MCF 10A (cell line): ENCODE data around the gene ASB7. TPM values are rescaled to one million over a fixed set of nuclear protein-coding genes. Genes with fewer than 3 reads are reported as not detected.

Experiments used
- BruUV-seq: library from RNA; stranded (reverse); fragments of 400-500 nt; replicated peaks from 2 replicates; lab custom pipeline; 2021; lab: Mats Ljungman, UMichigan
- CTCF ChIA-PET: fragments of 300-600 bp; sonication (Branson Sonifier 250); formaldehyde crosslinking; extraction: SDS; loops from one replicate; lab custom pipeline; 2021; ENCODE audit warnings: antibody characterized with exemption, inconsistent platforms; lab: Yijun Ruan, JAX
- POLR2A ChIA-PET: fragments of 300-600, 350-650 bp; sonication (Branson Sonifier 250); formaldehyde crosslinking; extraction: SDS; loops from one replicate; lab custom pipeline; 2020; ENCODE audit warnings: antibody characterized with exemption, inconsistent platforms; lab: Yijun Ruan, JAX
- DNase-seq: peaks from one replicate; pipeline ENCODE4 v3.0.0-alpha.2; 2018; ENCODE audit not compliant: unreplicated experiment
- H3K27ac Mint-ChIP-seq: one replicate; pipeline ENCODE4 v1.8.0; 2022; ENCODE audit warnings: mild to moderate bottlenecking, low read depth, mixed read lengths; ENCODE audit not compliant: unreplicated experiment
- H3K27me3 Mint-ChIP-seq: one replicate; pipeline ENCODE4 v1.8.0; 2022; ENCODE audit warnings: mixed read lengths; ENCODE audit not compliant: insufficient read depth, unreplicated experiment
- H3K36me3 Mint-ChIP-seq: one replicate; pipeline ENCODE4 v1.8.0; 2022; ENCODE audit warnings: mild to moderate bottlenecking, moderate library complexity, mixed read lengths; ENCODE audit not compliant: insufficient read depth, unreplicated experiment
- H3K4me1 Mint-ChIP-seq: one replicate; pipeline ENCODE4 v1.8.0; 2022; ENCODE audit warnings: mixed read lengths; ENCODE audit not compliant: insufficient read depth, unreplicated experiment
- H3K4me3 Mint-ChIP-seq: one replicate; pipeline ENCODE4 v1.8.0; 2022; ENCODE audit warnings: mild to moderate bottlenecking, moderate library complexity, mixed read lengths; ENCODE audit not compliant: unreplicated experiment
- H3K9me3 Mint-ChIP-seq: one replicate; pipeline ENCODE4 v1.8.0; 2022; ENCODE audit warnings: mixed read lengths; ENCODE audit not compliant: unreplicated experiment
- CTCF ChIP-seq: fragments of 200-600 bp; IDR thresholded peaks from one replicate; pipeline ENCODE4 v1.8.0; 2022; ENCODE audit warnings: antibody characterized with exemption, mild to moderate bottlenecking; ENCODE audit not compliant: unreplicated experiment
- intact Hi-C: fragments of 100-400 bp; cut with micrococcal nuclease; formaldehyde crosslinking; loops from 2 replicates; pipeline ENCODE4 v1.14.1; 2022
- total RNA-seq: library from RNA; stranded (reverse); gene quantifications from 2 replicates; pipeline ENCODE4 v1.2.3, GENCODE V29; 2022

Gene ASB7
- total RNA-seq, 1 experiment from 2014 or later, result 14.3 TPM

DNA sequence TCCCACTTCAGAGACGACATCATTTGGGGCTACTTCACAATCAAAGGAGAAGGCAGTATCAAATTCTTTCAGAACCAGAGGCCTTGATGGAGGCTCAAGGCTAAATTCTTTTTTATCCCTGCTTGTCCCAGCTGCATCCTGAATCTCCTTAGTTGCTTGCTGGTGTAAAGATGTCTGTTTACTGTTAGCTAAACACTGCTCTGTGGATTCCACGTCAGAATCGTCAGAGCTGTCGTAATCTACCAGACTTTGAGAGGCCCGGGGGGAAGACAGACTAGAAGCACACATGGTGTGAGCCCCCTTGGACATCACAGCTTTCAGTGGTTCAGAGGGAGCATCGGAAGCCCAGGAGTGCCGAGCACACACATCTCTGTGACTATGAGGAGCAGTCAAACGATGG lies 33.0 kb upstream of the ASB7 start:
- DNase-seq, result no peak
- BruUV-seq, result no TSS peak
- ChIA-PET CTCF (interaction anchor here (6.0 kb wide), 1 partner anchor 220 kb away, joined by 80 read pairs; no protein-coding TSS in a partner anchor), POLR2A (no interaction called here)
- TF ChIP-seq CTCF, result no peak
- H3K9me3 Mint-ChIP-seq, result no peaks in the 10 kb centered on the region
- no peak overlapping the region for H3K27ac Mint-ChIP-seq
- no peak overlapping the region for H3K4me3 Mint-ChIP-seq
- no peaks in the 10 kb centered on the region for H3K27me3 Mint-ChIP-seq
- intact Hi-C loops, result no loop called here
- H3K36me3 Mint-ChIP-seq, result peaks cover 46% of the 10 kb centered on the region
- no peaks in the 10 kb centered on the region for H3K4me1 Mint-ChIP-seq

GRCh38 chr15:100570275-100570674 lies 32.1 kb upstream of the ASB7 start:
- CTCF ChIA-PET, result interaction anchor here (0.5 to 6.0 kb wide), 5 partner anchors 15 to 291 kb away, joined by 3 to 80 read pairs (median 3); no protein-coding TSS in a partner anchor
- no peak for TF ChIP-seq CTCF
- Mint-ChIP-seq H3K9me3 (no peaks in the 10 kb centered on the region), H3K4me1 (no peaks in the 10 kb centered on the region), H3K4me3 (no peak overlapping the region), H3K27me3 (no peaks in the 10 kb centered on the region), H3K27ac (no peak overlapping the region), H3K36me3 (peaks cover 50% of the 10 kb centered on the region)
- intact Hi-C loops, result loop anchor here (5.0 to 10.0 kb wide), 2 partner anchors 645 to 1298 kb away; no protein-coding TSS in a partner anchor
- no peak for DNase-seq
- POLR2A ChIA-PET, result no interaction called here
- BruUV-seq, result no TSS peak

GRCh38 chr15:100570735-100571313 lies 31.6 kb upstream of the ASB7 start:
- H3K27ac Mint-ChIP-seq, result no peak overlapping the region
- H3K27me3 Mint-ChIP-seq, result no peaks in the 10 kb centered on the region
- H3K36me3 Mint-ChIP-seq, result peaks cover 50% of the 10 kb centered on the region
- CTCF ChIA-PET, result interaction anchor here (0.5 to 6.0 kb wide), 9 partner anchors 14 to 490 kb away, joined by 3 to 80 read pairs (median 3); no protein-coding TSS in a partner anchor
- POLR2A ChIA-PET, result no interaction called here
- no peak for DNase-seq
- TF ChIP-seq CTCF, result no peak
- intact Hi-C loops, result loop anchor here (5.0 to 10.0 kb wide), 2 partner anchors 646 to 1299 kb away; no protein-coding TSS in a partner anchor
- H3K4me3 Mint-ChIP-seq, result no peak overlapping the region
- H3K4me1 Mint-ChIP-seq, result no peaks in the 10 kb centered on the region
- no TSS peak for BruUV-seq
- no peaks in the 10 kb centered on the region for H3K9me3 Mint-ChIP-seq

DNA sequence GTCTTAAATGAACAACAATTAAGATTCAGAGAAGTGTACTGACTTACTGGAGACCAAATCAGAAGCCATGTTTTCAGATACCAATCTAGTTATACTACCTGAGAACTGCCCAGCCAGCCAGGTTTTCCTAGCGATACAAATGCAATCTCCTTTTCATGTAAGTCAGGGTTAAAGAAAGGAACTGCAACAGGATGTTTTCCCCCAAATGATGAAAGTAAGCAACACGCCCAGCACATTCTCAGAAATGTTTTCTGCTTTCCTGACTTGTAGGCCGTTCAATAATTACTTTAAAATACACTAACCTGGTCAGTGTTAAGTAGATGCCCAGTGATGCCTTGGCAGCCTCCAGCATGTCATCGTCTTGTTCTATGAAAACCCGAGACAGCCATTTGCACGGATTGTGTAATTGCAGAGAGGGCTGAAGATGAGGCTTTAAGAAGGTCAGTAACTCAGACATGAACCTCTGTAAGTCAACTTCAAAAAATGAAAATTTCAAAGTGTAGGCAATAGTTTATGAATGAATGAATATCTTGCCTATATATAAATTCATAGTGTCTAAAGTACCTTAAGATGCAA lies 30.7 kb upstream of the ASB7 start:
- no peak overlapping the region for H3K4me3 Mint-ChIP-seq
- H3K9me3 Mint-ChIP-seq, result no peaks in the 10 kb centered on the region
- TF ChIP-seq CTCF, result no peak
- intact Hi-C loops, result loop anchor here (1.0 to 10.0 kb wide), 3 partner anchors 221 to 1299 kb away; no protein-coding TSS in a partner anchor
- H3K27me3 Mint-ChIP-seq, result no peaks in the 10 kb centered on the region
- no peaks in the 10 kb centered on the region for H3K4me1 Mint-ChIP-seq
- no peak overlapping the region for H3K27ac Mint-ChIP-seq
- ChIA-PET POLR2A (interaction anchor here (1.2 kb wide), 1 partner anchor 222 kb away, joined by 11 read pairs; no protein-coding TSS in a partner anchor), CTCF (interaction anchor here (0.5 to 6.0 kb wide), 16 partner anchors 13 to 1181 kb away, joined by 3 to 80 read pairs (median 4); partner anchors contain the start of gene ADAMTS17)
- H3K36me3 Mint-ChIP-seq, result peaks cover 50% of the 10 kb centered on the region
- DNase-seq, result no peak
- BruUV-seq, result no TSS peak
